ENCODE results near the gene LMAN2L.

DNA sequence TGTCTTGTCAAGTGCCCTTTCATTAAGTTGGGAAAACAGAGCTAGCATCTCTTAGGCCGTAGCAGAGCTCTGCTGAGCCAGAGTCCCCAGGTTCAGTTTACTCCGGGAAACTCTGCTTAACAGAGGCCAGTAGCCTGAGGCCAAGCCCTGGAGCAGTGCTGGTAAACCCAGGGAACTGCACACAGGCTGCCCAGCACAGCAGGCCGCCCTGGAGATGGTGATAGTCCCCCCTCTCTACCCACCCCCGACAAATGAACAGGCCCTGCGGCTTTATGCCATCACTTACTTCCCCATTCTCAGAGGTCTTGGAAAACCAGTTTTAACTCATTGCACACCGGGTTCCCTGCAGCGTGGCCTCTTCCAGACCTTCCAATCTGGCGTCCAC is 24.4 kb upstream of the LMAN2L start:
- TF ChIP-seq, protein P1, sequence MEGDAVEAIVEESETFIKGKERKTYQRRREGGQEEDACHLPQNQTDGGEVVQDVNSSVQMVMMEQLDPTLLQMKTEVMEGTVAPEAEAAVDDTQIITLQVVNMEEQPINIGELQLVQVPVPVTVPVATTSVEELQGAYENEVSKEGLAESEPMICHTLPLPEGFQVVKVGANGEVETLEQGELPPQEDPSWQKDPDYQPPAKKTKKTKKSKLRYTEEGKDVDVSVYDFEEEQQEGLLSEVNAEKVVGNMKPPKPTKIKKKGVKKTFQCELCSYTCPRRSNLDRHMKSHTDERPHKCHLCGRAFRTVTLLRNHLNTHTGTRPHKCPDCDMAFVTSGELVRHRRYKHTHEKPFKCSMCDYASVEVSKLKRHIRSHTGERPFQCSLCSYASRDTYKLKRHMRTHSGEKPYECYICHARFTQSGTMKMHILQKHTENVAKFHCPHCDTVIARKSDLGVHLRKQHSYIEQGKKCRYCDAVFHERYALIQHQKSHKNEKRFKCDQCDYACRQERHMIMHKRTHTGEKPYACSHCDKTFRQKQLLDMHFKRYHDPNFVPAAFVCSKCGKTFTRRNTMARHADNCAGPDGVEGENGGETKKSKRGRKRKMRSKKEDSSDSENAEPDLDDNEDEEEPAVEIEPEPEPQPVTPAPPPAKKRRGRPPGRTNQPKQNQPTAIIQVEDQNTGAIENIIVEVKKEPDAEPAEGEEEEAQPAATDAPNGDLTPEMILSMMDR (conservative IDR thresholded peaks at IDR 0.05 in 1 of 2, IDR thresholded peaks at IDR 0.05 in 1 of 2; ENCODE audit: low read depth in 1 of 2, low read length in 2 of 2), result no peak
- no peak for TF ChIP-seq EZH2 (IDR thresholded peaks at IDR 0.05; ENCODE audit: low read length, missing control alignments)
